Measurements from ENCODE around the gene ADAMTS7. TPM values are rescaled to one million over a fixed set of nuclear protein-coding genes. Genes with fewer than 3 reads are reported as not detected.

ADAMTS7 gene
- total RNA-seq, 2 experiments from 2014 or later: 0.23 to 0.60 TPM

- ChIA-PET POLR2A (no interaction called here), CTCF (no interaction called here)
- intact Hi-C loops (cut with micrococcal nuclease): no loop called here
- no peak for ATAC-seq
- no peaks in the 10 kb centered on the region for H3K27me3 Mint-ChIP-seq
- no peak overlapping the region for H3K4me3 Mint-ChIP-seq
- DNase-seq: no peak
- peaks cover 4% of the 10 kb centered on the region for H3K4me1 Mint-ChIP-seq (ENCODE audit: low read depth)
- H3K36me3 Mint-ChIP-seq (ENCODE audit: low read depth): no peaks in the 10 kb centered on the region
- TF ChIP-seq, protein P1, sequence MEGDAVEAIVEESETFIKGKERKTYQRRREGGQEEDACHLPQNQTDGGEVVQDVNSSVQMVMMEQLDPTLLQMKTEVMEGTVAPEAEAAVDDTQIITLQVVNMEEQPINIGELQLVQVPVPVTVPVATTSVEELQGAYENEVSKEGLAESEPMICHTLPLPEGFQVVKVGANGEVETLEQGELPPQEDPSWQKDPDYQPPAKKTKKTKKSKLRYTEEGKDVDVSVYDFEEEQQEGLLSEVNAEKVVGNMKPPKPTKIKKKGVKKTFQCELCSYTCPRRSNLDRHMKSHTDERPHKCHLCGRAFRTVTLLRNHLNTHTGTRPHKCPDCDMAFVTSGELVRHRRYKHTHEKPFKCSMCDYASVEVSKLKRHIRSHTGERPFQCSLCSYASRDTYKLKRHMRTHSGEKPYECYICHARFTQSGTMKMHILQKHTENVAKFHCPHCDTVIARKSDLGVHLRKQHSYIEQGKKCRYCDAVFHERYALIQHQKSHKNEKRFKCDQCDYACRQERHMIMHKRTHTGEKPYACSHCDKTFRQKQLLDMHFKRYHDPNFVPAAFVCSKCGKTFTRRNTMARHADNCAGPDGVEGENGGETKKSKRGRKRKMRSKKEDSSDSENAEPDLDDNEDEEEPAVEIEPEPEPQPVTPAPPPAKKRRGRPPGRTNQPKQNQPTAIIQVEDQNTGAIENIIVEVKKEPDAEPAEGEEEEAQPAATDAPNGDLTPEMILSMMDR (IDR thresholded peaks at IDR 0.05): no peak
- H3K27ac Mint-ChIP-seq: no peak overlapping the region
- no peaks in the 10 kb centered on the region for H3K9me3 Mint-ChIP-seq
Observed at GRCh38 chr15:78837543-78837942, 26.3 kb upstream of the ADAMTS7 start.

DNA sequence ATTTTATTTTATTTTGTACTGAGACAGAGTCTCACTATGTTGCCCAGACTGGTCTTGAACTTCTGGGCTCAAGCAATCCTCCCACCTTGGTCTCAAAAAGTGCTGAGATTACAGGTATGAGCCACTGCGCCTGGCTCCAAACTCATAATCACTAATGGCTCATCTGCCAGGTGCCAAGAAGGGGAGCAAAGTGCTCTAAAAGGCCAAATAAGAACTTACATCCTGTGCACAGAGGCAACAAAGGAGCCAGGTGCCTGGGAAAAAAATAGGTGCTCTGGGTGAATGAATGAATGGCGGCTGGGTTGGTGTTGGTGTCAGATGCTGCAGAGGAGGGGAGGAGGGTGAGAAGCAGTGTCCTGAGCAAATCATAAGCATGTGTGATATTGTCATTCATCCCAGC lies 25.9 kb upstream of the ADAMTS7 start:
- ATAC-seq (no peak), DNase-seq (no peak)
- H3K27ac Mint-ChIP-seq: no peak overlapping the region
- TF ChIP-seq, protein P1 (IDR thresholded peaks at IDR 0.05): no peak
- POLR2A ChIA-PET: no interaction called here
- H3K9me3 Mint-ChIP-seq: no peaks in the 10 kb centered on the region
- peaks cover under 1% of the 10 kb centered on the region for H3K27me3 Mint-ChIP-seq
- intact Hi-C loops (cut with micrococcal nuclease): no loop called here
- peaks cover 4% of the 10 kb centered on the region for H3K4me1 Mint-ChIP-seq (ENCODE audit: low read depth)
- CTCF ChIA-PET: no interaction called here
- H3K4me3 Mint-ChIP-seq: no peak overlapping the region
- H3K36me3 Mint-ChIP-seq (ENCODE audit: low read depth): no peaks in the 10 kb centered on the region

- H3K36me3 Mint-ChIP-seq (ENCODE audit: low read depth): no peaks in the 10 kb centered on the region
- CTCF ChIA-PET: no interaction called here
- no peak overlapping the region for H3K27ac Mint-ChIP-seq
- peaks cover 5% of the 10 kb centered on the region for H3K27me3 Mint-ChIP-seq
- ATAC-seq (no peak), DNase-seq (no peak)
- H3K4me3 Mint-ChIP-seq: no peak overlapping the region
- H3K9me3 Mint-ChIP-seq: no peaks in the 10 kb centered on the region
- POLR2A ChIA-PET: no interaction called here
- TF ChIP-seq, protein P1 (IDR thresholded peaks at IDR 0.05): no peak
- intact Hi-C loops (cut with micrococcal nuclease): no loop called here
- peaks cover 3% of the 10 kb centered on the region for H3K4me1 Mint-ChIP-seq (ENCODE audit: low read depth)
Observed at GRCh38 chr15:78836333-78836732, 25.1 kb upstream of the ADAMTS7 start.

- H3K9me3 Mint-ChIP-seq: no peaks in the 10 kb centered on the region
- DNase-seq (no peak), ATAC-seq (no peak)
- no peak overlapping the region for H3K27ac Mint-ChIP-seq
- H3K27me3 Mint-ChIP-seq: peaks cover 5% of the 10 kb centered on the region
- ChIA-PET POLR2A (interaction anchor here (0.7 kb wide), 1 partner anchor 198 kb away, joined by 3 read pairs; no protein-coding TSS in a partner anchor), CTCF (interaction anchor here (1.2 to 1.5 kb wide), 2 partner anchors 11 to 19 kb away, joined by 3 to 5 read pairs; no protein-coding TSS in a partner anchor)
- intact Hi-C loops (cut with micrococcal nuclease): no loop called here
- no peaks in the 10 kb centered on the region for H3K4me1 Mint-ChIP-seq (ENCODE audit: low read depth)
- TF ChIP-seq, protein P1 (IDR thresholded peaks at IDR 0.05): no peak
- no peak overlapping the region for H3K4me3 Mint-ChIP-seq
- H3K36me3 Mint-ChIP-seq (ENCODE audit: low read depth): no peaks in the 10 kb centered on the region
Observed at GRCh38 chr15:78831229-78832207, 20.3 kb upstream of the ADAMTS7 start.
